SKM-1 treated with dmso at 0.1 percent for 144 hours (cell line): ENCODE data around the gene FAM221B.
A peak's percentile ranks its signal among the peaks of the same experiment; 100 is the strongest.

Experiments used
- DNase-seq: peaks from one replicate; lab custom pipeline; 2025; ENCODE audit not compliant: unreplicated experiment; lab: John Stamatoyannopoulos, UW

The FAM221B gene

GRCh38 chr9:35822926-35823325 is 5.6 kb downstream of the FAM221B start:
- DNase-seq, result no peak

DNA sequence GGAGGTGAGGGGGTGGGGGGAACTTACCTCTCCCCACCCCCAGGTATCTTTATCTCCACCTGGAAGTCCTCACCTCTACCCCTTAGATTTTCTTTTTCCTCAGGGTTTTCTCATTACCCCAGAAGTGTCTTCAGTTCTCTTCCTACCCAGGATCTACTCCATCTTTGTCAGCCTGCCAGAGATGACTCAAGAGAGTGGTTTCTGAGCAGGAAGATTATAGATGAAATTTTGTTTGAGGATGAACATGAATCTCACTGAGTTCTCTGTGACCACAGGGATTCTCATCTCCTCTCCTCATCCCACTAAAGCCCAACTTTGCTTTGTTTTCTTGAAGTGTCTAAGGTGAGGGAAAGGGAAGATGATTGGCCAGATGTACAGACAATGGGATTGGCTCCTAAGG is 8.5 kb downstream of the FAM221B start:
- no peak for DNase-seq

DNA sequence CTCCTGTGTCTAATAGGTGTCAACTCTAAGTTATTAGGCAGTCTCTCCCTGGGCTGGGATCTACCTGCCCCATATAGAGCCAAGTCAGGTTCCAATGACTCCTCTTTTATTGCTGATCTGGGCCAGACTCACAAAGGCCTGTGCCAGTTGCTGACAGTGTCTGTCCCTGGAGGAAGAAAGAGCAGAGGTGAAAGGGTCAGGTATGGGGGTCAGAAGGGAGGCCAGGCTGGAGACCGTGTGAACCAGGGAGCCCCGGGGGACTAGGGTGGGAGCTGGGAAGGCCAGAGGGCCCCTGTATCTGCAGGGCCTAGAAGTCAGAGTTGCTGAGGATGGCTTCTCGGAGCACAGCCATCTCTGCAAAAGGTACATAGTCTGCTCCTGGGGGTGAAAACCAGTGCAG is 10.2 kb downstream of the FAM221B start:
- no peak for DNase-seq

GRCh38 chr9:35816708-35817107 is 11.8 kb downstream of the FAM221B start:
- no peak for DNase-seq

DNA sequence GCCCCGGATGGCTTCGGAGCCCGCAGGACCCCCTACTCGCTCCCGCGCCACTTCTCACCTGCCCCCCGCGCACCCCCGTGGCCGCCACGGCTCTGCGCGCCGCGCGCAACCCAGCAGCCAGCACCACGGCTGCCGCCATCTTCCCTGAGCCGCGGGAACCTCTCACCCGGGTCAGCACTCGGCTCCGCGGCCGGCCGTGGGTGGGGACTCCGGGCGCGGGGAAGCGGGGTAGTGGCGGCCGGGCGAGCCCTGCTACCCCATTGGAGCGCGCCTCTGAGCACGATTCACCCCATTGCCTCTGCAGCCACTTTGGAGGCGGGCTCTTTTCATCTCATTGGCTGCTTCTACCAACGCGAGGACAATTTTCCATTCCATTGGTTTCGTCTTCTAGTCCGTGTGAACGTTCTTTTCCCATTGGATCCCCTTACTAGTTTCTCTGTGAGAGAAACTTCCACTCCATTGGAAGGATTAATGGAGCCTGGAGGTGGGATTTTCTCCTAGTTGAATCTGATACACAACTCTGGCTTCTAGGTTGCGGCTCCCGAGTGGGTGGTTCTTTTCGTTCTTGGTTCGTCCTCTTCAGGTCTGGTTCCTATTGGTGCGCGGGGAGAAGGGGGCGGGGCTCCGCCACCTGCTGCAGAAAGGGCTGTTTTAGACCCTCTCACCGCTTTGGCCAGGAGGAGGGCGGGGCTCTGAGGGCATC is 13.5 kb downstream of the FAM221B start, which contains the start of gene HINT2:
Gene HINT2, minus strand, starts transcription at position 202 of the 703 bp plus-strand sequence. Its CDS starts 63 bp downstream, at position 139.
- DNase-seq, result peak; percentile 98

DNA sequence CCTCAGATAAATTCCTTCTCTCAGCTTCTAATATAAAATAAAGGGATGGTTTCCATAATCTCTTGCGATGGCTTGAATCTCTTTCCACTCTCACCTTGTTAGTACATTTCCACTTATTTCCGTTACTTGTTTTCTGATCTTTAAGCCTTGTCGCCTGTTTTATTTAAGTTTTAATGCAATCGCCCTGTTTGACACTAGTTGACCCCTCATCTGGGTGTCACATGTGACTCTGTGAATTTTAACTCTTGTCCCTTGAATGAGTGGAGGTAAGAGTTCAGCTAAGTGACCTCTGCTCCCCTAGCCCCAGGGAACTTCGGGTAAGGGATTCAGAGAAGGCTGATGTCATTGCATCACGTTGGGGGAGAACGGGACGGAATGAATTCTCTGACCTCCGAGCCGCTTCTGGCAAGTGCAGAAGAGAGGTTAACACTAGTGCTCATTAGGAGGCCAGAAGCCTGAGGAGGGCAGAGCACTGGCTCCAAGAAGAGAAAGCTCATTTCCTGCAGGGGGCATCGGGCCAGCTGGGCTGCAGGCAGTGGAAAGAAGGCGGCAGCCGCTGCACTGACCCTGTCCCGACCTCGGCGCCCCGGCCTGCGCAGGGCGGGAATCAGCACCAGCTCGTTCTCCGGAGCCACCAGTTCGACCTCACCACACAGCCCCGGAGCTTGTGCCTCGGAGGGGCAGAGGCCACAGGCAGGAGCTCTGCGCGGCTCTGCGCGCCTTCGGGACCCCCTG is 14.3 kb downstream of the FAM221B start:
- peak; percentile 63 for DNase-seq

DNA sequence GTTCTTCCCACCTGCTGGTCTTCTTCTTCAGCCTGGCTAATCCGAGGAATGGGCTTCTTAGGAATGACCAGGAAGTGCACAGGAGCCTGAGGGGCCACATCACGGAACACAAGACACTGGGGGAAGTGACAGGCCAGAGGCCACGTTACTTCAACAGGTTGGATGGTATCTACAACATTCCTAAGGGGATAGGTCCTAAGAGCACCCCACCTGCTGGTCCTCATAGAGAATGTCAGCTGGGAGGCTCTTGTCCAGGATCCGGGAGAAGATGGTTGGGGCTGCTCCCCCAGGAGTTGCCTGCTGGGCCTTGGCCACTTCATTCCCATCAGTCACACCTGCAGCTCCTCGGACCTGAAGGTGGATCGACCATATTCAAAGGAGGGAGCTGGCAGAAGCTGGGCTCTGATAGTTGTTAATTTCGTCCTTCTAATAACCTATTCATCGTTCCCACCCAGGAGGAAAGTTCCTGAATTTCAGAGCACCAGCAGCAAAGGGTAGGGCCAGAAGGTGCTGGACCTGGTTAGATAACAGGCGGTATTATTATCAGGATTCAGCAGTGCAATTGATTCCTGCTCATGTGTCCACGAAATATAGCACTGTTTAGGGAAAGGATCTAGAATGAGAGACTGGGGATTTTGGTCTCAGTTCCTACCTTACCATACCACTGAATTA is 15.0 kb downstream of the FAM221B start:
- DNase-seq, result no peak

DNA sequence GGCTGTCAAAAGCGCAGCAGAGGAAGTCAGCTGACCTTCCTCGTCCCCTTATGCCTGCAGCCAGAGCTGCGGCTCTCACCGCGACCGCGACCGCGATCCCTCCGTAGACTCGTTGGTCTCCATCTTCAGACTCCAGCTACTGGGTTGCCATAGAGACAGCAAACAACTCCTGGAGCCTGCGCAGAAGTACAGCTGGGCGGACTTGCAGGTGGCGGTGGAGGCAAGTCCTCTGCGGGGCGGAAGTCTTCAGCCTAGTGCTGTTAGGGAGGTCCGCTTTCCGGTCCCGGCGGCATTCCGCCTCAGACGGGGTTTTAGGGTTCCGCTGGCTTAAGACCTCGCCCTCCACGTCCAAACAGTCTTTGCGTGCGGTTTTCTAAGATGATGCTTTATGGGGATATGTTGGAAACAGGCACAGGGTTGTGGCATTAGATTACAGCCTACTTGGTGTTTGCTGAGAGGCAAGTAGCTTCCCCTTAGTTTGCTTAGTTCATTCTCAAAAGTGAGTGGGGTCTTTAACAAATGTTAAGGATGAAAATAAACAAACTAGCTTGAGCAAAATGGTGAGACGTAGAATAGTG is 16.4 kb downstream of the FAM221B start, which contains the start of gene SPAG8:
Gene SPAG8, minus strand, starts transcription at position 238 of the 578 bp plus-strand sequence. Its CDS starts 115 bp downstream, at position 123.
- DNase-seq, result peak; percentile 97

GRCh38 chr9:35811381-35812024 is 17.0 kb downstream of the FAM221B start:
- no peak for DNase-seq

- DNase-seq, result no peak
Measured at GRCh38 chr9:35810122-35810521, 18.4 kb downstream of the FAM221B start.

- DNase-seq, result no peak
Measured at GRCh38 chr9:35808433-35808832, 20.1 kb downstream of the FAM221B start.

- DNase-seq, result no peak
Measured at GRCh38 chr9:35806101-35806500, 22.4 kb downstream of the FAM221B start.

GRCh38 chr9:35801328-35802128 is 27.0 kb downstream of the FAM221B start:
- DNase-seq, result no peak

DNA sequence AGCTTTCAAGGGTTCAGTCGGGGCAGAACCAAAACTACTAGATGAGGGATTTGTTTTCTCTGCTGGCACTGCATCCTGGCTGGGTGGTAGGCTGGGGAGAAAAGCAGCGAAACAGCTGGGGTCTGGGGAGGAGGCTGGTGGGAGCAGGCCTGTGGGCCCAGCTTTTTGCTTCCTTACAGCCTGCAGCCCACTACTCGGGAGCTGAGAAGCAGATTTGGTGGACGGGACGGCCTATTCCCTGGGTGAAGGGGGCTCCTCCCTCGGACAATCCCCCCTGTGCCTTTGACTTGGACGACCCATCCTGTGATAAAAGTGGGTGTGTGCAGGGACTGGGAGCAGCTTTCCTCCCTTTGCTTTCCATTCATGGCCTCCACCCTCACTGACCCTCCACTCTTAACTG is 28.0 kb downstream of the FAM221B start:
- no peak for DNase-seq

GRCh38 chr9:35798658-35799374 is 29.7 kb downstream of the FAM221B start:
- no peak for DNase-seq

DNA sequence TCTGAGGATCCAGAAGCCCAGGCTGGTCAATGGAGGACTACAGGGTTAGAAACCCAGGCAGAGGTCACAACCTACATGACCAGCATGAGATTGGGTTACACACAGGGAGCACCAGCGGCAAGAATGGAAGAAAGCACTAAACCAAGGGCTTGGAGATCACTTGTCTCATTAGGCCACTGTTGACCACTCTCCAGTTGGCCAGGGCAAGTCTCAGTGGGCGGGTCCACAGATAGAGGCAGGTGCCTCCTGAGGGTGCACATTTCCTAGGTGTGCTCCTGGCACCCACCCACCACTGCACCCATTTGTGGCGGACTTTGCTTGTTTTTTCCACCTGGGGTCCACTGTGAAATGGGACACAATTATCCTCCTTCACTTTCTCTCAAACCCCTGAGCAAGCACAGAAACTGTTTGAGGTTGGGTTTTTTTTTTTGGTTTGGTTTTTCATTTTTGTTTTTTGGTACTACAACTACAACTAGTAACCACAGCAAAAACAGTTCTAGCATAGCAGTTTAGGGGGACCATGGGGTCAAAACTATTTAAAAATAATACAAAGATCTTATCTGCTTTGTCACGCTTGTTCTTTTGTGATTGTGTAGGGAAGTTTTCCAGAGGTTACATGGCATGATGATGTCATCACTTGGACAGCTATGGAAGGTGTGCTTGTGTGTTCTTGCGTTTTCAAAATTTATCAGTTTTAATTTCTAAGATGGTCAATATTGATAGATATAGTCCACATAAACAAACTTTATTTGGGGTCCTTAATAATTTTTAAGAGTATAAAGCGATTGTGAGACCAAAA is 31.0 kb downstream of the FAM221B start:
- no peak for DNase-seq

DNA sequence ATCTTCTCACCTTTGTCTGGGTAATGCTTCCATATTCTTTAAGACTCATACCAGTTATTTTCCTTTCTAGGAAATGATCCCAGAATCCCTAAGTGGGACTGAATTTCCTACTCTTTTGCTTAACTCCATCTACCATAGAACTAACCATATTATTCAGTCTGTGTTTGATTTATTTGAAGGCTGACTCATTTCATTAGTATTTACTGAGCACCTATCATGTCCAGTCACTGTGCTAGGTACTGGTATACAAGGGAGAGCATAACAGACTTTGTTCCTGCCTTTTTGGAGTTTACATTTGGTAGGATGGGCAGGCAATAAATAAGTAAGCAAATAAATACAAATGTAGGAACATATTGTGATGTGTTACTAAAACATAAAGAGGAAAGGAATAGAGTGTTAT is 32.8 kb downstream of the FAM221B start:
- no peak for DNase-seq

DNA sequence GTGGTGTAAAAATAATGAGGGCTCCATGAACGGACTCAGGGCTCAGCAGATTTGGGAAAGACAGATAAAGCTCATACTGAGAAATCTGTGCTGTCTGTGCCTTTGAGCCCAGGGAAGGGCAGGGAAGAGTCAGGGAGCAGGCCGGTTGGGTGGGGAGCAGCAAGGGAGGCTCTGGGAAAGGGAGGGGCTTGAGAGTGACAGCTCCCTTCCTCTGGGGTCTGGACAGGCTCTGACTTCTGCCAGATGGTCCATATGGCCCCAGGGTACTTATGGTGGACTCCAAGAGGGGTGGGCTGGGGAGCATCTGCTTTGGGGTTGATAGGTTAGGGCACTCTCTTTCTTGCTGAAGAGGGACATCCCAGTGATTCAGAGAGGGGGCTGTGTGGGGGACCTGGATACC is 35.1 kb downstream of the FAM221B start:
- no peak for DNase-seq

- no peak for DNase-seq
Measured at GRCh38 chr9:35792826-35793225, 35.7 kb downstream of the FAM221B start.
